Fibroblast of villous mesenchyme (primary cell): ENCODE measurements around the gene LIPC. TPM values are rescaled to one million over a fixed set of nuclear protein-coding genes. Genes with fewer than 3 reads are reported as not detected.

Experiments used
- DNase-seq: peaks from one replicate; pipeline ENCODE4 v3.0.0-alpha.2; 2010; ENCODE audit warnings: low read depth
- H3K4me3 ChIP-seq: 2 replicates; pipeline ENCODE4 v1.5.1; 2011; ENCODE audit warnings: low read depth, mild to moderate bottlenecking, low read length
- total RNA-seq: library from RNA; depleted of rRNA; stranded (reverse); fragments of >200 nt; gene quantifications from 2 replicates; pipeline ENCODE4 v1.2.3, GENCODE V29; 2012
- TF ChIP-seq, protein P1 (sequence below): IDR thresholded peaks from 2 replicates; pipeline ENCODE4 v1.5.1; 2012; ENCODE audit warnings: low read depth, mild to moderate bottlenecking, low read length; ENCODE audit not compliant: insufficient read depth

The LIPC gene
- total RNA-seq, 1 donor, result 0.86 TPM

DNA sequence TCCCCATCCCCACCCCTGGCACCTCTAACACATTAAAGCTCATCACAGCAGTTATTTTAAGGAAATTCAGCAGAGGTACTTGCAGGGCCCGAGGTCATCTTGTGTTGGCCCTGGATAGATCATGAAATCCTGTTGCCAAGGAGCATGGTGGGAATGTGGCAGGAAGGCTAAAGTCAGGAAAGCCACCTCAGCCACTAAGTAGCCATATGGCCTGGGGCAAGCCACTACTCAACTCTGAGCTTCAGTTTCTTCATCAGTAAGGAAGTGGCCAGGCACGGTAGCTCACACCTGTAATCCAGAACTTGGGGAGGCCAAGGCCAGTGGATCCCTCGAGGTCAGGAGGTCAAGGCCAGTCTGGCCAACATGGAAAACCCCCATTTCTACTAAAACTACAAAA is 55.9 kb downstream of the LIPC start:
- H3K4me3 ChIP-seq, result no peak overlapping the region
- no peak for DNase-seq
- TF ChIP-seq, protein P1, sequence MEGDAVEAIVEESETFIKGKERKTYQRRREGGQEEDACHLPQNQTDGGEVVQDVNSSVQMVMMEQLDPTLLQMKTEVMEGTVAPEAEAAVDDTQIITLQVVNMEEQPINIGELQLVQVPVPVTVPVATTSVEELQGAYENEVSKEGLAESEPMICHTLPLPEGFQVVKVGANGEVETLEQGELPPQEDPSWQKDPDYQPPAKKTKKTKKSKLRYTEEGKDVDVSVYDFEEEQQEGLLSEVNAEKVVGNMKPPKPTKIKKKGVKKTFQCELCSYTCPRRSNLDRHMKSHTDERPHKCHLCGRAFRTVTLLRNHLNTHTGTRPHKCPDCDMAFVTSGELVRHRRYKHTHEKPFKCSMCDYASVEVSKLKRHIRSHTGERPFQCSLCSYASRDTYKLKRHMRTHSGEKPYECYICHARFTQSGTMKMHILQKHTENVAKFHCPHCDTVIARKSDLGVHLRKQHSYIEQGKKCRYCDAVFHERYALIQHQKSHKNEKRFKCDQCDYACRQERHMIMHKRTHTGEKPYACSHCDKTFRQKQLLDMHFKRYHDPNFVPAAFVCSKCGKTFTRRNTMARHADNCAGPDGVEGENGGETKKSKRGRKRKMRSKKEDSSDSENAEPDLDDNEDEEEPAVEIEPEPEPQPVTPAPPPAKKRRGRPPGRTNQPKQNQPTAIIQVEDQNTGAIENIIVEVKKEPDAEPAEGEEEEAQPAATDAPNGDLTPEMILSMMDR, result no peak

DNA sequence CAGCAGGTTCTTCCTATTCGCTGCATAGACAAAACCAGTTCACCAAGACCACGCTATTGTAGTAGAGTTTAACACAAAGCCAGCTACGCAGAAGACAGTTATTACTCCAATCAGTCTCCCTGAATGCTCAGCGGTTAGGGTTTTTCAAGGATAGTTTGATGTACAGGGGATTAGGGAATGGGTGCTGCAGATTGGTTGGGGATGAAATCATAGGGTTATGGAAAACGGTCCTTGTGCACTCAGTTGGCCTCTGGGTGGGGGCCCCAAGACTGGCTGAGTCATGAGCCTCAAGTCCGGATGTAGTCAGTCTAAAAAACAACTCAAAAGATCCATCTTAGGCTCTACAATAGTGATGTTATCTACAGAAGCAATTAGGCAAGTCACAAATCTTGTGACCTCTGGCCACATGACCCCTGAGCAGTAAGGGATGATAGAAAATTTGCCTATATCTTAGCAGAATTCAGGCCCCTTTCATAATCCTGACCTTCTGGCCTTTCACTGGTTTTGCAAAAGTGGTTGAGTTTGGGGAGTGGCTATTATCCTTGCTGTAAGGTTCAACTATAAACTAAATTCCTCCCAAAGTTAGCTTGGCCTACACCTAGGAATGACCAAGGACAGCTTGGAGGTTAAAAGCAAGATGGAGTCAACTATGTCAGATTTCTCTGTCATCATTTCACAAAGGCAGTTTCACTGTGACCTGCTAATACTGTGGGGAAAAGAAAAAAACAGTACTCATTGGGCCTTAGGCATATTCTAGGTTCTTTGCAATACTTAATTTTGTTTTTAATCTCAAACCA is 57.7 kb downstream of the LIPC start:
- no peak for DNase-seq
- H3K4me3 ChIP-seq, result no peak overlapping the region
- TF ChIP-seq, protein P1, result no peak

GRCh38 chr15:58490086-58490887 is 58.5 kb downstream of the LIPC start:
- H3K4me3 ChIP-seq, result no peak overlapping the region
- DNase-seq, result no peak
- TF ChIP-seq, protein P1, result no peak

- DNase-seq, result no peak
- no peak overlapping the region for H3K4me3 ChIP-seq
- TF ChIP-seq, protein P1, result no peak
Observed at GRCh38 chr15:58490888-58491473, 59.2 kb downstream of the LIPC start.

- no peak for DNase-seq
- TF ChIP-seq, protein P1, result no peak
- no peak overlapping the region for H3K4me3 ChIP-seq
Observed at GRCh38 chr15:58491499-58492202, 59.9 kb downstream of the LIPC start.

DNA sequence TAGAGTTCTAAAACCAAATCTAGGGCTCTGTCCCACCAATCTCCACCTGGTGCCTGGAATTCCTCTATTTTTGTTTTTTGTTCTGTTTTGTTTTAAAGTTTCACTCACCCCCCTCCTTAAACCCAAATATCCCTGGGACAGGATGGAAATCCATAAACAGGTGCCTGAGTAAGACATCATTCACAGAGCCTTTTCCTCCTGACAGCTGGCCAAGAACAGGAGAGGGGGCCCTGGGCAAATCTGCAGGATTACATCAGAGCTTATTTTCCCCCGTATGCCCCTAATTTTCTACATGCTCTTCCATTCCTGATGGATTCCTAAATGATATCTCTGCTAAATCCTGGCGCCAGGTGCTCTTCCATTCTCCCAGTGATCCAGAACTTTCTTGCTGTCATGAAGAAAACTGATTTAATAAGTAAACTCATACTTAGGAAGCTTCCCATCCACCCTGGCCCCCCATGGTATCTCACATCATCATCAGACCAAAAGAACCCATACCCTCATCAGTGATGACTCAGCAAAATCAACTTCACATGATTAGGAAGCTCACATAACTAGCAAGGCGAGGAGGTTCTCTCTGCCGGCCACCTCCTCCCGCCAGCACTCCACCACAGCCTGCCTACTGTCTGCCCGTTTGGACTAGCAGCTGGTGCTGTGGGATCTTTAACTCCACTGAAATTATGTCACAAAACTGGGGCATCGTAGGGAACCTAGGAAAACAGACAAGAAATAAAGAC is 61.0 kb downstream of the LIPC start:
- H3K4me3 ChIP-seq, result no peak overlapping the region
- TF ChIP-seq, protein P1, result no peak
- no peak for DNase-seq
